NCI-H2107 treated with DMSO at 0.1 percent for 48 hours (cell line): ENCODE measurements around the gene TMED5.
A peak's percentile ranks its signal among the peaks of the same experiment; 100 is the strongest.
"Not testable (repeated sequence)": the region's sequence is repeated elsewhere in the genome, so short reads cannot be mapped to it uniquely, and the experiment has no call there.

Experiments used
- DNase-seq: peaks from one replicate; lab custom pipeline; 2025; ENCODE audit not compliant: unreplicated experiment; lab: John Stamatoyannopoulos, UW

The TMED5 gene

GRCh38 chr1:93179886-93180722 is at the start of gene TMED5:
TMED5 (minus strand) TSS chr1:93180413; CDS start chr1:93180242, 171 bp downstream.
- DNase-seq, result peak; percentile 97

- DNase-seq, result no peak
These were observed 42.9 kb upstream of the TMED5 start for GRCh38 chr1:93223023-93223675.

- no peak for DNase-seq
These were observed 41.7 kb upstream of the TMED5 start for GRCh38 chr1:93221913-93222312.

- DNase-seq, result not testable (repeated sequence)
These were observed 40.5 kb upstream of the TMED5 start for GRCh38 chr1:93220716-93221115.

- peak; percentile 11 for DNase-seq
These were observed 39.2 kb upstream of the TMED5 start for GRCh38 chr1:93219443-93219842.

GRCh38 chr1:93215322-93215721 is 35.1 kb upstream of the TMED5 start:
- no peak for DNase-seq

GRCh38 chr1:93207211-93207610 is 27.0 kb upstream of the TMED5 start:
- no peak for DNase-seq

GRCh38 chr1:93206567-93206954 is 26.3 kb upstream of the TMED5 start:
- DNase-seq, result no peak

- DNase-seq, result no peak
These were observed 25.8 kb upstream of the TMED5 start for GRCh38 chr1:93205892-93206566.

GRCh38 chr1:93200714-93201113 is 20.5 kb upstream of the TMED5 start:
- DNase-seq, result no peak

- DNase-seq, result no peak
These were observed 19.9 kb upstream of the TMED5 start for GRCh38 chr1:93200086-93200620.

GRCh38 chr1:93199150-93199549 is 18.9 kb upstream of the TMED5 start:
- no peak for DNase-seq

- DNase-seq, result no peak
These were observed 16.4 kb upstream of the TMED5 start for GRCh38 chr1:93196591-93196990.

- DNase-seq, result no peak
These were observed 14.2 kb upstream of the TMED5 start for GRCh38 chr1:93194231-93194990.

GRCh38 chr1:93190432-93190831 is 10.2 kb upstream of the TMED5 start:
- no peak for DNase-seq

- no peak for DNase-seq
These were observed 6.5 kb upstream of the TMED5 start for GRCh38 chr1:93186667-93187066.

GRCh38 chr1:93180723-93181613 is 755 bp upstream of the TMED5 start, which contains the start of gene CCDC18:
CCDC18 (plus strand) TSS chr1:93180724; CDS start chr1:93183362, 2,638 bp downstream.
- no peak for DNase-seq

- DNase-seq, result no peak
These were observed 1.8 kb downstream of the TMED5 start for GRCh38 chr1:93178418-93178817.

- DNase-seq, result no peak
These were observed 2.2 kb downstream of the TMED5 start for GRCh38 chr1:93177991-93178390.

GRCh38 chr1:93174638-93175037 is 5.6 kb downstream of the TMED5 start:
- not testable (repeated sequence) for DNase-seq
